Measurements from ENCODE around the gene SIPA1L3. TPM values are rescaled to one million over a fixed set of nuclear protein-coding genes. Genes with fewer than 3 reads are reported as not detected.
"Not testable (repeated sequence)": the region's sequence is repeated elsewhere in the genome, so short reads cannot be mapped to it uniquely, and the experiment has no call there.

SIPA1L3 gene
- total RNA-seq, 1 donor from 2014 or later = 66.7 TPM

- TF ChIP-seq, protein P1, sequence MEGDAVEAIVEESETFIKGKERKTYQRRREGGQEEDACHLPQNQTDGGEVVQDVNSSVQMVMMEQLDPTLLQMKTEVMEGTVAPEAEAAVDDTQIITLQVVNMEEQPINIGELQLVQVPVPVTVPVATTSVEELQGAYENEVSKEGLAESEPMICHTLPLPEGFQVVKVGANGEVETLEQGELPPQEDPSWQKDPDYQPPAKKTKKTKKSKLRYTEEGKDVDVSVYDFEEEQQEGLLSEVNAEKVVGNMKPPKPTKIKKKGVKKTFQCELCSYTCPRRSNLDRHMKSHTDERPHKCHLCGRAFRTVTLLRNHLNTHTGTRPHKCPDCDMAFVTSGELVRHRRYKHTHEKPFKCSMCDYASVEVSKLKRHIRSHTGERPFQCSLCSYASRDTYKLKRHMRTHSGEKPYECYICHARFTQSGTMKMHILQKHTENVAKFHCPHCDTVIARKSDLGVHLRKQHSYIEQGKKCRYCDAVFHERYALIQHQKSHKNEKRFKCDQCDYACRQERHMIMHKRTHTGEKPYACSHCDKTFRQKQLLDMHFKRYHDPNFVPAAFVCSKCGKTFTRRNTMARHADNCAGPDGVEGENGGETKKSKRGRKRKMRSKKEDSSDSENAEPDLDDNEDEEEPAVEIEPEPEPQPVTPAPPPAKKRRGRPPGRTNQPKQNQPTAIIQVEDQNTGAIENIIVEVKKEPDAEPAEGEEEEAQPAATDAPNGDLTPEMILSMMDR (conservative IDR thresholded peaks at IDR 0.05; ENCODE audit: low read depth, low read length) = no peak
- no peak overlapping the region for H3K4me3 ChIP-seq (ENCODE audit: low read depth, low read length)
- DNase-seq (ENCODE audit: low read depth) = no peak
These were observed 7.9 kb downstream of the SIPA1L3 start for GRCh38 chr19:37914908-37915307.

DNA sequence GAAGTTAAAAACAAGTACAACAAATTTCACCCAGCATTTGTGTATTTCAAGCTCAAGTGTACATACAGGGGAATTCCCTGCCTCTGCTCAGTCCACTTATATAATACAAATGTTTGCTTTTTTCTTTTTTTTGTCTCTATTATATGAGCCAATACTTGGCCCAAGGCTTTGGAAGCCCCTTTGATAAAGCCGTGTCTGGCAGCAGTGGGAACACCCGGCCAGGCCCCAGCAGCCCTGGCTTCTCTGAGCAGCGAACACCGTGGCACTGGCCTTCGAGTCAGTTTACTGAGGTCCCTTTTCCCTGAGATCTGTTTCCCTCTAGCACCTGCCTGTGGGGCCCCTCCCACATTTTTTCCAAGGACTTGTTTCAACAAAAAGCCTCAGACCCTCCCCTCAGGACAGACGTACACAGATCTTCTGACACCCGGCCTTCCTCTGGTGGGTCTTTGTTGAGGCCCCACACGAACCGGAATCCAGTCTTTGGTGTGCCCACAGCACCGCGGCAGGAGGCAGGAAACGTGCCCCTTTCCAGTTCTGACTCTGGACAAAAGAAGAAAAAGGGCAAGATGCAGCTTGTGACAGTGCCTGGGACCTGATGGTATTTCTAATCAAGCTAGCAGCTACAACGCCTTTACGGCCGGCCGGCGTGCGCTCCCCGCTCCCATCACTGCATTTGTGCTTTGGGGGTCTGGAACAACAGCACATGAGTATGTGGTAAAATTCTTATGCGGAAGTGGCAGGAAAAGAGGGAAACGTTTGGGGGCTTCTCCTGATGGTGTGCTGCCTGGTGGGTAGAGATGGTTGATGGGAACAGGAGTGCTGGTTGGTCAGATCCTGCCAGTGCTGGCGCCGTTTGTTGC, 13.8 kb downstream of the SIPA1L3 start:
- no peak for DNase-seq (ENCODE audit: low read depth)
- TF ChIP-seq, protein P1 (conservative IDR thresholded peaks at IDR 0.05; ENCODE audit: low read depth, low read length) = no peak
- no peak overlapping the region for H3K4me3 ChIP-seq (ENCODE audit: low read depth, low read length)

DNA sequence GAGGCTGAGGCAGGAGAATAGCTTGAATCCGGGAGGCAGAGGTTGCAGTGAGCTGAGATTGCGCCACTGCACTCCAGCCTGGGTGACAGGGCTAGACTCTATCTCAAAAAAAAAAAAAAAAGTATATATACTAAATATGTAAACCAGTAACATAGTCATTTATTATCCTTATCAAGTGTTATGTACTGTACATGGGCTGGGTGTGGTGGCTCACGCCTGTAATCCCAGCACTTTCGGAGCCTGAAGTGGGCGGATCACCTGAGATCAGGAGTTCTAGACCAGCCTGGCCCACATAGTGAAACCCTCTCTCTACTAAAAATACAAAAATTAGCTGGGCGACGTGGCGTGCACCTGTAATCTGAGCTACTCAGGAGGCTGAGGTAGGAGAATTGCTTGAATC, 17.6 kb downstream of the SIPA1L3 start:
- not testable (repeated sequence) for H3K4me3 ChIP-seq (ENCODE audit: low read depth, low read length); DNase-seq (ENCODE audit: low read depth)

- TF ChIP-seq, protein P1 (conservative IDR thresholded peaks at IDR 0.05; ENCODE audit: low read depth, low read length) = no peak
- no peak for DNase-seq (ENCODE audit: low read depth)
- no peak overlapping the region for H3K4me3 ChIP-seq (ENCODE audit: low read depth, low read length)
These were observed 18.2 kb downstream of the SIPA1L3 start for GRCh38 chr19:37925212-37925611.

DNA sequence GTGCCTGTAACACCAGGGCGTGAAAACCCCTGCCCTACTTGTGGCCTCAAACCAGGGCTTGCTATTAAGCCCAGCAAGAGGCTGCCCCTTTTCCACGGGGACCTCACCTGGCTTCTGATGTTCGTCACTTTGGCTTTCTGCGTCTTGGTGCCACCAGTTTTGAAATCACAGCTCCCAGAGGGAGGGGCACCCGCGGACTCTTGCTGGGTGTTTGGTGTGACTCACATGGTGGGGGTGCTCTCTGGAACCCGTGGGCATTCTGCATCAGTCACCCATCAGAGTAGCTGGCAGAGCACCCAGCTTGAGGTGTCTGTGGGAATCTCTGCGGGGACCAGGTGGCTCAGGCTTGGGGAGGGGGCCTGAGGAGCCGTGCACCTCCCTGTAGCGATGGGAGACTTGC, 19.2 kb downstream of the SIPA1L3 start:
- no peak overlapping the region for H3K4me3 ChIP-seq (ENCODE audit: low read depth, low read length)
- DNase-seq (ENCODE audit: low read depth) = no peak
- TF ChIP-seq, protein P1 (conservative IDR thresholded peaks at IDR 0.05; ENCODE audit: low read depth, low read length) = no peak

- no peak overlapping the region for H3K4me3 ChIP-seq (ENCODE audit: low read depth, low read length)
- no peak for DNase-seq (ENCODE audit: low read depth)
- TF ChIP-seq, protein P1 (conservative IDR thresholded peaks at IDR 0.05; ENCODE audit: low read depth, low read length) = no peak
These were observed 19.7 kb downstream of the SIPA1L3 start for GRCh38 chr19:37926711-37927110.

- no peak overlapping the region for H3K4me3 ChIP-seq (ENCODE audit: low read depth, low read length)
- no peak for DNase-seq (ENCODE audit: low read depth)
- TF ChIP-seq, protein P1 (conservative IDR thresholded peaks at IDR 0.05; ENCODE audit: low read depth, low read length) = no peak
These were observed 21.7 kb downstream of the SIPA1L3 start for GRCh38 chr19:37928527-37929286.

Data from epithelial cell of proximal tubule (primary cell).